Activated T-cell treated with anti-CD3 and anti-CD28 coated beads for 24 hours (primary cell): ENCODE data around the gene NECAB2.
"Not testable (repeated sequence)": the region's sequence is repeated elsewhere in the genome, so short reads cannot be mapped to it uniquely, and the experiment has no call there.

ENCODE experiments used
- DNase-seq: peaks from one replicate; pipeline ENCODE4 v3.0.0-alpha.2; 2020; ENCODE audit warnings: low read depth

The NECAB2 gene

DNA sequence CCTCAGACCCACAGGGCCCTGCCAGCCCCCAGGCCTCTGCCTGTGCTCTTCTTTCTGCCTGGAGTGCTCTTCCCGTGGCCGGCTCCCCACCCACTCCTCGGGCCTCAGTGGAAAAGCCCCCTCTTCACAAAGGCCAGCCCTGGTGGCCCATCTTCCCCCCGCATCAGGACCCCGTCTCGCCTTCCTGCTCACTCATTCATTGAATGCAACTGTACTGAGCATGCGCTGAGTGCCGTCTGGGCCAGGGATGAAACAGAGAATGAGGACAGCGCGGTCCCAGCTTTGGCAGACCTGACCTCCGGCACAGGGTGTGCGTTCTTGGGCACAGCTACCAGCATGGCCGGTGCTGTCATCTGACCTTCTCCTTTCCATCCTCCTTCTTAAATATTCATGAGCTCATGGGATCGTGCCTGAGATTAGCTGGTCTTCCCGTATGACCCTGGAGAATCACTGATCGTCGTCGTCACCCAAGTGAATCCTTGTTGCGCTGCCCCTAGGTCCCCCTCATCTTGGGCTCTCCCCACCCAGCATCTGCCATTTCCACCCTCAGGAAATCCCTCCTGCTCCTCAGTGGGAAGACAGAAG, 31.4 kb upstream of the NECAB2 start:
- DNase-seq: no peak

DNA sequence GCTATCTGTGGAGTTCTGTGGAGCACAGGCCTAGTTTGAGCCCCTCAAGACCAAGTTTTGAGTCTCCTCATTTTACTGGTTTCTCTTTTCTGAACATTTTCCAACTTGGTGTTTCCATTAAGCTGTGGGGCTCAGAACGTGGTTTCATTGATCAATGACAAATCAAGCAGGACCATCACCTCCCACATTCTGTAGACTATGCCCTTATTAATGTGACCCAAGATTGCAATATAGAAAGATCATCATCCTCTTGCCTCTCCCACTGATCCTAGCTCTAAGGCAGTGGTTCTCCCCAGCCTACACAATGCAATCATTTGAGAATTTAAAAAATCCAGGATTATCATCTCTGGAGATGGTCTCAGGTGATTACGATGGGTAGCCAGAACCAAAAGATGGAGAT, 30.8 kb upstream of the NECAB2 start:
- DNase-seq: no peak

DNA sequence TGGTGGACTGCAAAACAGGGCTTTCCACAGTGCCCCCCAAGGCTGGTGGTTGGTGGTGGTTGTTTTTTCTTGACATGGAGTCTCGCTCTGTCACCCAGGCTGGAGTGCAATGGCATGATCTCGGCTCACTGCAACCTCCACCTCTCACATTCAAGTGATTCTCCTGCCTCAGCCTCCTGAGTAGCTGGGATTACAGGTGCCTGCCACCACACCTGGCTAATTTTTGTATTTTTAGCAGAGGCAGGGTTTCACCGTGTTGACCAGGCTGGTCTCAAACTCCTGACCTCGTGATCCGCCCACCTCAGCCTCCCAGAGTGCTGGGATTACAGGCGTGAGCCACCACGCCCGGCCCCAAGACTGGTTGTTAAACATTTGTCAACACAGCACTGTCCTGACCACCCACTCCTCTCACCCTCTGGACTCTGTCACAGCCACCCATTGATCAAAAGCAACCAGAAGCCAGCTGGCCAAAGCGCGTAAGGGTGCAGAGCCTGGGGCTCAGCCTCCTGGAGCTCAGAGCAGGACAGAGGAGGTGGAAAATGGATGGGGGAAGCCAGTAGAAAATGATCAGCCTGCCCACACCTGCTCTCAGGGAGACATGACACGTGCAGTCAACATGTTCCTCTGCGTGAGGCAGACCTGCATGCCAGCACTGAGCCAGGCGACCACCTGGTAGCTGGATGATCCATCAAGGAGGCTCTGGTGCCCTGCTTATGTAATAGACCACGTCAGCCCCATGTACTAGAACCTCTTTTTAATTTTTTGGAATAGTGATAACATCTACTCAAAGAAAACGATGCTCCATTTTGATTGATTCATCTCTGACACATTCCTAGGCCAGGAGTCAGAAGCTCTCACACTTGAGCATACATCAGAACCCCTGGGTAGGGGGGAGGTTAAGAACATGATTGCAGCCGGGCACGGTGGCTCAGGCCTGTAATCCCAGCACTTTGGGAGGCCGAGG, 29.8 kb upstream of the NECAB2 start:
- DNase-seq: no peak

DNA sequence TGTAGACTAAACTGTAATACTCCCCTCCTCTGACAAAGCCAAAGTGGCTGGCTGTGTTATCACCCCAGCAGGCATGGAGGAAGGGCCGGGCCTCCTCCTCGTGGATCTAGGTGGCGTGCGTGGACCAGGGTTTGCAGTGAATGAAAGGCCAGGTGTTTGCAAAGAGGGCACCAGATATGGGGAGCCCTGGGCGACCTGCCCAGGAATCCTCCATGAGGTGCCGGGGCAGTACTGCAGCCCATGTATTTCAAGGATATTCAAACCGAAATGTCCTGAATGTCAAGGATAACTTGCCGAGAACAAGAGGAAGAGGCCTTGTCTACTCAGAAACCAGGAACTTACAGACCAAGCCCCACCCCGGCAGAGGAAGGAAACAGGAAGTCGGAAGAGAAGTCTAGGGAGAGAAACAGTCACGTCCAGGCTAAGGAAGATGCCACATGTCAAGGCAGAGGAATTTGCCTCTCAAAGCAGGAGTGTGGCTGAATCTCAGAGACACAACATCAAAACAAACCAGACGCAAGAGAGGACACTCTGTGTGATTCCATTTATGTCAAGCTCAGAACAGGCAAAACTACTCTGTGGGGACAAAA, 28.7 kb upstream of the NECAB2 start:
- DNase-seq: no peak

DNA sequence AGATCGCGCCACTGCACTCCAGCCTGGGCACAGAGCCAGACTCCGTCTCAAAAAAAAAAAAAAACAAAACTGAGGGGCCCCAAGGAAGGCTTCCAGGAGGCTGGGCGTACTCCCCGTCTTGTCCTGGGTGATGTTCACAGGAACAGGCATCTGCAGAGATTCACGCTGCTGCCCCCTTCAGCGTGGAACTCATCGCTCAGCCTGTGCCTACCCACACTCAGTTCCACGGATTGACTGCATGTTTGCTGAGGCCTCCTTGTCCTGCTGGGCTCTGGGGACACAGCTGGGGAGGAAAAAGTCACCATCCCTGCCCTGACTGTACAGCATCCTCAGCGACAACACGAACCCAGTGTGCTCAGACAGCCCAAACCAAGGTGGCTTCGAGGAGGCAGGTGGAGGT, 27.9 kb upstream of the NECAB2 start:
- no peak for DNase-seq

DNA sequence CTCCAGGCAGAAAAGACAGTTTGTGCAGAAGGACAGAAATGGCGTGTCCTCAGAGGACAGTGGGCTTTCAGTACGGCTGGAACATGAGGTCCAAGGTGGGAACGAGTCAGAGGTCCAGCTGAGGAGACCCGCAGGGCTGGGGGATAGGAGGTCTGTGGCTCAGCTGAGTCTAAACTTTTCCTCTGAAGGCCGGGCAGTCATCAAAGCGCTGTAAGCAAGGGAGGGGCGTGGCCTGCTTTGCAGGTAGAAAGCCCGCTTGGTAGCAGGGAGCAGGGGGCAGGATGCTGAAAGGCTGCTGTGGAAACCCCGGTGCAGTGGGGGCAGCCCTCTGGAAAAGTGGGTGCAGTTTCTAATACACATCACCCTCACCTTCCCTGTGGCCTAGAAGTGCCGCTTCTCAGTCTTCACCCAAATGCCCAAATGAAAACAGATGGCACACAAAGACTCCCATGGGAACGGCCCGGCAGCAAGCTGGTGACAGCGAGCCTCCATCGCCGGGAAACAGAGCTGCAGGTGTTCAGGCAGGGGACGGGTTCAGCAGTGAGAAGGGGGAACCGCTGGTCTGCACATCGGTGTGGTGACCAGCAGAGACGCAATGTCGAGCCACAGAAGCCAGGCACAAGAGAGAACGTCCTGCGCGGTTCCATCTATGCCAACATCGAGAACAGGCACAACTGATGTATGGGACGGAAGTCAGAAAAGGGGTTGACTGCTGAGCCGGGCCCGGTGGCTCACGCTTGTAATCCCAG, 27.2 kb upstream of the NECAB2 start:
- no peak for DNase-seq

DNA sequence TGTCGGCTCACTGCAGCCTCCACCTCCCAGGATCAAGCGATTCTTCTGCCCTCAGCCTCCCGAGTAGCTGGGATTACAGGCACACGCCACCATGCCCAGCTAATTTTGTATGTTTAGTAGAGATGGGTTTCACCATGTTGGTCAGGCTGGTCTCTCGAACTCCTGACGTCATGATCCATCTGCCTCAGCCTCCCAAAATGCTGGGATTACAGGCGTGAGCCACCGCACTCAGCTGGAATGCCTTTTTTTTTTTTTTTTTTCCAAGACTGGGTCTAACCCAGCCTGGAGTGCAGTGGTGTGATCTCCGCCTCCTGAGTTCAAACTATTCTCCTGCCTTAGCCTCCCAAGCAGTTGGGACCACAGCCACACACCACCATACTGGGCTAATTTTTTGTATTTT, 26.5 kb upstream of the NECAB2 start:
- DNase-seq: not testable (repeated sequence)

DNA sequence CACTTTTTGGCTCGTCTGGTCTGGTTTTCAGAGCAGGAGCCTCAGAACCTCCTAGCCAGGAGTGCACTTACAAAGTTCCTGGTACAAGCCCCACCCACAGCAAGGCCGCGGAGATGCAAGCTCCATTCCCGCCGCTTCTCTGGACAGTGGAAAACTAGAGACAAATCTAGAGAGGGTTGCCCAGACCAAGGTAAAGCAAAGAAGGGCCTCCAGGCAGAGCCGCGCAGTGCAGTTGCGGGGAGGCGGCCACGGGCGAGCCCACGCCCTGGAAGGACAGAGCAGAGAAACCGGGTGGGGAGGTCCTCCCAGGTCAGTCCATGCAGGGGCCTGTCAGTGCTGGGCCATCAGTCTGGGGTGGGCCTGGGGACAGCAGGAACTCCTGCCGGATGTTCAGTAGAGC, 26.0 kb upstream of the NECAB2 start:
- DNase-seq: no peak

DNA sequence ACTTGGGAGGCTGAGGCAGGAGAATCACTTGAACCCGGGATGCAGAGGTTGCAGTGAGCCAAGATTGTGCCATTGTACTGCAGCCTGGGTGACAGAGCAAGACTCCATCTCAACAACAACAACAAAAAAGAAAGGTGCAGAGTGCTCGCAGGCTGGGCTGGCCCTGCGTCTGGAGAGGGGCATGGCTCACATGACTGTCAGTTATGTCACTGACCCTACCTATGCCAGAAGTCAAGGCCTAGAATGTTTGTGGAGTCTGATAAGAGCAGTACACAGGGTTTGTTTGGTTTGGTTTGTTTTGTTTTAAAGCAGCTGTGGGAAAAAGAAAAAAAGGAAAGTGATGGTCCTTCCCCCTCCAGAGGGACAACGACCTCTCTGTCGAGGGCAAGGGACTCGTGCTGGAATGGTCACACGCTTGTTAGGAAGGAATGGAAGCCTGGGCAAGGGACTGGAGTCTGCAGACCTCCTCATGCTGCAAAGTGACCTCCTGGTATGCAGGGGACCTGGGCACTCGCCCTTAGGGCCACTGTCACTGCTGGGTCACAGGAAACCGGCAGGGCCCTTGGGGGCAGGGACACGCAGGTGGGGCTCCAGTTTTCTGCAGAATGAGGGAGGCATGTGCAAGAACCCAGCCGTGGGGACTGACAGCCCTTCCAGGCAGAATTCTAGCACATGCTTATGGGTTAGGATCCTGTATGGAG, 25.1 kb upstream of the NECAB2 start:
- DNase-seq: no peak

DNA sequence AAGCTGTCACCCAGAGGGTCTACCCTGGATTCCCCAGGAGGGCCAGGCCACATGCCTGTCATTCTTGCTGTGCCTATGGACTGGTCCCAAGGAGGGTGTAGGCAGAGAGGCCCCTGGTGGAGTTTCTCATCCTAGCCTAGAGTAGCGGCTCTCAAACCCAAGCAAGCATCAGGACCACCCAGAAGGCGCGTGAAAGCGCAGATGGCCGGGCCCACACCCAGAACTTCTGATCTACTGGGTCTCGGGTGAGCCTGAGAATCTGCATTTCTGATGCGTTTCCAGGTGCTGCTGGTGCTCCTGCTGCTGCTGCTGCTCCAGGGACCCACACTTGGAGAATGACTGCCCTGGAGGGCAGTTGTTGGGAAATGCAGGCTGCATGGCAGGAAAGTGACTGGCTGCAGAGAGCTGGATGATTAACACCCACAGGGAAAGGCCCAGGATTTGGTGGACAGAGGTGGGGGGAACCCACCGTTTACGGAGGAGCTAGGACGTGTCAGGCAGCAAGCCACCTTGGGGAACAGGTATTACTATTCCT, 24.5 kb upstream of the NECAB2 start:
- no peak for DNase-seq

DNA sequence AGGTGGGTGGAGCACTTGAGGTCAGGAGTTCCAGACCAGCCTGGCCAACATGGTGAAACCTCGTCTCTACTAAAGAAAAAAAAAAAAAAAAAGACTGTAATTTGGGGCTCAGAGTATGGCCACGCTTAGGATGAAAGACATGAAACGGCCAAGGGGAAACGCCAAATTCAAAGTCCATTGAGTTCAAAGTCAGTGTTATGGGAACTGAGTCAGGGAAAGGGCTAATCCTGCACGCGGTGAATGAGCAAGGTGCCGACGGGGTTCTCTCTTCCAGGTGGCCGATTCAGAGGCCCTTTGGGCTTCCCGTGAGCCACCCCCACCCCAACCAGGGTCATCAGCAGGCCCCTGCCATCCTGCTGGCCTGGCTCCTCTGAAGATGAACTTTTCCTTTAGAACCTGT, 22.5 kb upstream of the NECAB2 start:
- no peak for DNase-seq

DNA sequence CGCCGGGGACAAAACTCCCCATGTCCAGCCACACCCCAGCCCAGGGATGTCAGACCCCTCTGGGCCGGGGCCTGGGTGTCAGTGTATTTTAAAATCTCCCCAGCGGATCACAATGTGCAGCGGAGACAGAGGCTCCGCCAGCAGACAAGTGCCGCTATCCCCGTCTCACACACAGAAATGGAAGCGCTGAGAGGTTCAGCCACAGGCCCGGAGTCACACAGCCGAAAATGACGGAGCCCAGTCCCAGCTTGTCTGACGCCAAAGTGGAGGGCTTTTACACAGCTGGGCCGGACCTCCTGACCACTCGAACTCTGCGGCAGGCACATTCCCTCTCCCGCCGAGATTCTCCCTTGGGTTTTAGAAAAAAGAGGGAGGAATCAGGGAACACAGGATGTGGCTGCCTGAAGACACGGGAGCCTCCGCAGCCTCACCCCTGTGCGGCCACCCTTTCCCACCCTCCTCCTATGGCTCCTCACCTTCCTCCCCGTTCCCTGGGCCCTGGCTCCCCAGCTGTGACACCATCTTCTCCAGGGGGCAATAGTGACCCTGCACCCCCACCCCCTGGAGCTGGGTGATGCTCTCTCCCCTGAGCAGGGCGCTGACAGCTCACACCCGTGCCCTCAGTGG, 21.8 kb upstream of the NECAB2 start:
- DNase-seq: no peak

DNA sequence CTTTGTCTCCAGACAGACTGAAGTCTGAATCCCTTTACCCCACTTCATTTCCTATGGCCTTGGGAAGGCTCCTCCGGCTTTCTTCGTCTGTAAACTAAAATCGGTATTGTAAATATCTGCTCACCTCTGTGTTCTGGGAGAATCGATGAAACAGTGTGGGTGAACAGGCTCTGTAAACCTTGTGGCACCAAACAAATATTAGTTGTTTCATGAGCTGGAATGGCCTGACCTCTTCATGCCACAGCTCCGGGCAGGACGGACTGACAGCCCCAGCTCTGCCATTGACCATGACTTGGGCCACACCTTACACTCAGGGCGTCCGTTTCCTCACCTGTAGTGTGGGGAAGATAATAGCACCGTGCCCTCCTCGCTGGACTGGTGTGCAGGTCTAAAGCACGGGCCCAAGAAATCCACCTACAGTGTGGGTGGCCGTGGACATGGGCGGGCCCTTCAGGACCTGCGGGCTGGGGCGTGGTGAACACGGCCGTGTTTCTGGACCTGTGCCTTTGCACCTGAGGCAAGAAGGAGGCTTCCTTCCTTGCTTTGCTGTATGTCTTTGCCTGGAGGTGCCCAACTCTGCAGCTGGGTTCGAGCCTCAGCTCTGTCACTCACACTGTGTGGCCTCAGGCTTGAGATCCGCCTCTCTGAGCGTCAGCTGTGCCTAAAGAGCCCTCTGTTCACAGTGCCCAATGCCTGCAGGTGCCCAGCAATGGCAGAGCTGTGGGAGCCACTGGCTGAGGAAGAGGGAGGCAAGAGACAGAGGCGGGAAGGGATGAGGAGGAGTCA, 21.1 kb upstream of the NECAB2 start:
- DNase-seq: no peak

DNA sequence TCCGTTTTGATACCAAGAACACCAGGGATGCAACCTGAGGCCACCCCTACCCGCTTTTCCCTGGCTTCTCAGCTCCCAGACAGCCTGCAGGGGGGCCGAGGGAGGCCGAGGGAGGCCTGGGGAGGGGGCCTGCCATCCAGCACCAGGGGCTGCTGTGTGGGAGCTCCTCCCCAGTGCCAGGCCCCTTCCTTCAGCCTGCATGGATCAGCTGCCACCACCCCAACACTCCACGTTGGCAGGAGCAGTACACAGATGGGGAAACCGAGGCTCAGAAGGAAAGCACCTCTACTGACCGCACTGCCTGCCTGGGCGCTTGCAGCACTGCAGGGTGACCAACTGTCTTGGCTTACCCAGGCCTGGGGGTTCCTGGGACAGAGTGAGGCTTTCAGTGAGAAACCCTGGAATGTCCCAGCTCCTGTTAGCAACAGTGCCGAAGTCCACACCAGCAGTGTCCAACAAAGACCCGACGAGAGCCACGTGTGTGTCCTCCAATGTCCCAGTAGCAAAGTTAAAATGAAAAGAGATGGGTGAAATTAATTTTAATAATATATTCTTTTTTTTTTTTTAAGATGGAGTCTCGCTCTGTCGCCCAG, 20.3 kb upstream of the NECAB2 start:
- DNase-seq: no peak

DNA sequence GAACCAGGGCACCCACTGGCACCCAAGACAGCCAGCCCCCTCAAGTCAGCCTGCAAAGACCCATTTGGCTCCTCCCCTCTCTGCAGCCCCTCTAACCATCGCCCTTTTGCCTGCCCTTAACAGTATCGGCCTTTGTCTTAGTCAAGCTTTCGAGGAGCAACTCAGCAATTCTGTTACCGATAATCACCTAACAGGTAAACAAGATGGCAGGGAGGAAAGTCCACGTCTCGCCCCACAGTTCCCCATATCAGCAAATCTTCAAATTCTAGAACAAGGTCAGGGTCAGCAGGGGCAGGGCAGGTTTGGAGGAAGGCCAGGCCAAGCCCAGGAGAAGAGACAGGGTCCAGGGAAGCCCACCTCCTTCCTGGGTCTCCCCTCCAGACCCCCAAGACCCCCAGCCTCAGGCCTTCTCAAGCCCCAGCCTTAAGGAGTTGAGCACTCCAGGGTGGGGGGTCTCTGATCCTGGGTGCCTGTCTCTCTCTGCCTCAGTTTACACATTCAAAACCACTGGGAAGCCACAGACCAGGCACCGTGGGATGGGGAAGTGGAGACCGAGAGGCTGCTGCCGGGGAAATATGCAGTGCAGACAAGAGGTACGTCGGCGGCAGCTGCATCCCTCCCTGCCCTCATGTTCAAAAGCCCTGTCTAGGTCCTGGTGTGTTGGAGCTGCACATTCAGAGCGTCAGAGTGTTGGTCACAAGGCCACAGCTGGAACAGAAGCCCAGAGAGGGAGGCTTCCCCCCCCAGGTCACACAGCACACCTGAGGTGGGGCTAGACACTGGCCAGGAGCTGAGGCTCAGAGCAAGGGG, 18.9 kb upstream of the NECAB2 start:
- no peak for DNase-seq

DNA sequence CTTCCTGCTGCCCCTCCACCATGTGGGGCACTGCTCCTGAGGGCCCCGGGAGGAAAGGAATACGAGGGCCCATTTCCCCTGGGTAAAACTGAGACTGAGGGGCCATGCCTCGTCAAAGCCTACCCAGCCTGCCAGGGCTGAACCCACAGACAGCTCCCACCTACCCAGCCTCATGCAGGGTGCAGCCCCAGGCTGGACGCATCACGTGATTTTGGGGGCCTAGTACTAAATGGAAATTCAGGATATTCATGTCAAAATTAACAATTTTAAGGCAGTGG, 18.4 kb upstream of the NECAB2 start:
- no peak for DNase-seq

DNA sequence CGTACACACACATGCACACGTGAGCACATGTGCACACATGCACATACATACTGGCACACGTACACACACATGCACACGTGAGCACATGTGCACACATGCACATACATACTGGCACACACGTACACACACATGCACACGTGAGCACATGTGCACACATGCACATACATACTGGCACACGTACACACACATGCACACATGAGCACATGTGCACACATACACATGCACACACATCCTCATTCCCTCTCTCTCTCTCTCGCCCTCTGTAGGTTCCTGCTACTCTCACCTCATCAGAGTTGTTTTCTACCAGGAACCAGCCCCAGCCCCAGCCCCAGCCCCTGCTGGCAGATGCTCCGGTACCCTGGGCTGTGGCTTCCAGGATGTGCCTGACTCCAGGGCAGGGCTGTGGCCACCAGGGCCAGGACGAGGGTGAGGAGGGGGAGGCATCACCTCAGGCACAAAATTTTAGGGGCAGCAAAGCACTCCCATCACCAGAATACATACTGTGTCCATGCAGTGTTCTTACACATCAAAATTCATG, 17.1 kb upstream of the NECAB2 start:
- not testable (repeated sequence) for DNase-seq

DNA sequence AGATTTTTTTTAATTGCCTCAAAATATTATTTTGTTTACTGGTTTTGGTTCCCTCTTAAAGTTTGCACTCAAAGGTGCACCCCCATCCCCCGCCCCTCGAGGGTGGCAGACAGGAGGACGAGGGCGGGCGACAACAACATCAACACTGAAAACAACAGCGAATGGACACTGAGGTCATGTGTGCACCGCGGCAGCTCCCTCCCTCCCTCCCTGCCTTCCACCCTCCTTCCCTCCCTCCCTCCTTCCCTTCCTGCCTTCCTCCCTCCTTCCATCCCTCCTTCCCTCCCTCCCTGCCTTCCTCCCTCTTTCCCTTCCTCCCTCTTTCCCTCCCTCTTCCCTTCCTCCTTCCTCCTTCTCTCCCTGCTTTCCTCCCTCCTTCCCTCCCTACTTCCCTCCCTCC, 16.5 kb upstream of the NECAB2 start:
- DNase-seq: no peak

DNA sequence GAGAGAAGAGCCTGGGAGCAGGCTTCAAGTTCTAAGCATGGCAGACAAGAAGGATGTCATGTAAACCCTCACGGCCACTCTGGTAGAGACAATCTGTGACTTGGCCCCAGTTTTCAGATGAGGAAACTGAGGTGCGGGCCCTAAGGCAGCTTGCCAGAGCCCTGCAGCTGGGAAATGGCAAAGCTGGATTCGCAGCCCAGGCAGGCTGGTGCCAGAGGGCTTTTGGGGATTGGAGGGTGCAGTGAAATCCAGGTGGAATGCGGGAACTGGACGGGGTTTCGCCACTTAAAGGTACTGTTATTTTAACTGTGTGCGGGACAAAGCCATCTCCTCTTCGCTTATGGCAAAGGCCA, 15.5 kb upstream of the NECAB2 start:
- DNase-seq: no peak
